ENCODE measurements around the gene UPF1. TPM values are rescaled to one million over a fixed set of nuclear protein-coding genes. Genes with fewer than 3 reads are reported as not detected.
A peak's percentile ranks its signal among the peaks of the same experiment; 100 is the strongest.
"Not testable (repeated sequence)": the region's sequence is repeated elsewhere in the genome, so short reads cannot be mapped to it uniquely, and the experiment has no call there.

UPF1 gene
- total RNA-seq, 1 donor from 2014 or later, result 46.5 TPM

DNA sequence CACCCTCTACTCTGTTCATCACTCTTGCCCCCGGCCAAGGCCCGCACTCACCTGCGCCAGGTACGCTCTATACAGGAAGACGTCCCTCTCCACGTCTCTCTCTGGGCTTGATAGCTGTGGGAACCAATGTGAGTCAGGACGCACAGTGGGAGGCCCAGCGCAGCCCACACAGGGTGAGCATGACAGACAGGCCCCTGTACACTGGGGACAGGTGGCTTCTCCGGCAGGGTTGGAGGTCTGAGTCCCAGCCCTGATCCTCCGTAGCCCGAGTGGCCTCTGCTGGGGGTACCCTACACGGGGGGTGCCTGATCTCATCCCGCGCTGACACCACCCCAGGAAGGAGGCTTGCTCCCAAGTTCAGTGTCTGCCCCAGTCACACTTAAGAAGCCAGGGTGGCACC lies 81.2 kb downstream of the UPF1 start:
- TF ChIP-seq, protein P1, sequence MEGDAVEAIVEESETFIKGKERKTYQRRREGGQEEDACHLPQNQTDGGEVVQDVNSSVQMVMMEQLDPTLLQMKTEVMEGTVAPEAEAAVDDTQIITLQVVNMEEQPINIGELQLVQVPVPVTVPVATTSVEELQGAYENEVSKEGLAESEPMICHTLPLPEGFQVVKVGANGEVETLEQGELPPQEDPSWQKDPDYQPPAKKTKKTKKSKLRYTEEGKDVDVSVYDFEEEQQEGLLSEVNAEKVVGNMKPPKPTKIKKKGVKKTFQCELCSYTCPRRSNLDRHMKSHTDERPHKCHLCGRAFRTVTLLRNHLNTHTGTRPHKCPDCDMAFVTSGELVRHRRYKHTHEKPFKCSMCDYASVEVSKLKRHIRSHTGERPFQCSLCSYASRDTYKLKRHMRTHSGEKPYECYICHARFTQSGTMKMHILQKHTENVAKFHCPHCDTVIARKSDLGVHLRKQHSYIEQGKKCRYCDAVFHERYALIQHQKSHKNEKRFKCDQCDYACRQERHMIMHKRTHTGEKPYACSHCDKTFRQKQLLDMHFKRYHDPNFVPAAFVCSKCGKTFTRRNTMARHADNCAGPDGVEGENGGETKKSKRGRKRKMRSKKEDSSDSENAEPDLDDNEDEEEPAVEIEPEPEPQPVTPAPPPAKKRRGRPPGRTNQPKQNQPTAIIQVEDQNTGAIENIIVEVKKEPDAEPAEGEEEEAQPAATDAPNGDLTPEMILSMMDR (conservative IDR thresholded peaks at IDR 0.05; ENCODE audit: low read depth, low read length), result no peak
- no peak overlapping the region for H3K4me3 ChIP-seq (ENCODE audit: low read depth, low read length)
- no peak for DNase-seq (ENCODE audit: low read depth)

DNA sequence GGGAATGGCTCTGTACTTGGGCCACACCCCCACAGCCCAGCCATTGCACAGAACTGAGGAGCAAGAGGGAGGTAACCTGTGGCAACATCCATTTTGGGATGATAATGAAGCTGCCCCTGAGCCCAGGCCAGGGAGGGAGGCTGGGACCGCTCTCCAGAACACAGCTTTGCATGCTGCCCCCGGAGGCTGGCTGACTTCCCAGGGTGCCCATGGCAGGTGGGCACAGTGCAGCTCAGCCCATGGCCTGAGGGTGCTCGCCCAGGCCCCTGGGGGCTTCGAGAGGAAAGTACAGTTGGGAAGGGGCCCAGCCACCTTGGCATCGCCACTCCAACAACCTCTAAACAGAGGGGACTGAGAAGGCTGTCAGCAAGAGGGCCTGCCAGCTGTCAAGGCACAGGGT lies 81.7 kb downstream of the UPF1 start:
- no peak for DNase-seq (ENCODE audit: low read depth)

DNA sequence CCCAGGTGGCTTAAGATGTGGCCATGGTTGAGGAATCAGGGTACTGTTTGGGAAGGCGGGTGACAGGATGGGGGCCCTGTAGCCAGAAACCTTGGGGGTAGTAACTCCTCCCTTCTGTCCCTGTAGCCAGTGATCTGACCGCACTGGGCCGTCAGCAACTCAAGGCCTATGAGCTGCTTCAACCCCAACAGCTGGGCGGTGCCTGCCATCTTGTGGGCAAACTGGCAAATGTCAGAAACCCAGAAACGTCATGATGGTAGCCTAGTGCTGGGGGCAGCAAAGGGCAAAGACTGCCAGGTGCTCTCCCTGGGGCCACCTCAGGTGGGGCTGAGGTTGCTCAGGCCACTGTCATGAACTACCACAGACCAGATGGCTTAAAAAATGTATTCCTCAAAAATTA lies 83.9 kb downstream of the UPF1 start:
- TF ChIP-seq, protein P1 (conservative IDR thresholded peaks at IDR 0.05; ENCODE audit: low read depth, low read length), result peak; percentile 57
- no peak for DNase-seq (ENCODE audit: low read depth)
- H3K4me3 ChIP-seq (ENCODE audit: low read depth, low read length), result no peak overlapping the region

More for the DNA sequence above, 81.7 kb downstream of the UPF1 start:
- TF ChIP-seq, protein P1 (conservative IDR thresholded peaks at IDR 0.05; ENCODE audit: low read depth, low read length), result no peak
- no peak overlapping the region for H3K4me3 ChIP-seq (ENCODE audit: low read depth, low read length)

DNA sequence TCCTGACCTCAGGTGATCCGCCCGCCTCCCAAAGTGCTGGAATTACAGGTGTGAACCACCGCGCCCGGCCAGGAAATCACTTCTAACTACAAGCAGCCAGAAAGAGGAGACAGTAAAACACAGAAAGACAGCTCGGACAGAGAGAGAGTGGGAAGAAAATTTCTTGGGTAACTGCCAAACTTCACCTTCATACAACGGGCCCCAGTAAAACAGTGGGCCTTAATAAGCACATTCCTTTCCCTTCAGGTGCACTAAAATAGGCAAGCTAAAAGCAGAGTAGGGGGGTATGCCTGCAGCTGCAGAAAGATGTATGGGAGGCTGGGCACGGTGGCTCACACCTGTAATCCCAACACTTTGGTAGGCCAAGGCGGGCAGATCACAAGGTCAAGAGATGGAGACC lies 85.8 kb downstream of the UPF1 start:
- H3K4me3 ChIP-seq (ENCODE audit: low read depth, low read length), result peak overlapping the region; percentile 86
- not testable (repeated sequence) for DNase-seq (ENCODE audit: low read depth)

Other genes starting within 250 kb of the UPF1 start
- 141 and 167 TPM in 2 replicates for gene REX1BD, start 243.2 kb upstream of the UPF1 start, total RNA-seq
- 0.58 TPM in 1 of 2 replicates, not detected in the other for gene CRLF1, start 225.2 kb upstream of the UPF1 start, total RNA-seq
- 0.23 TPM in 1 of 2 replicates, not detected in the other for gene TMEM59L, start 219.1 kb upstream of the UPF1 start, total RNA-seq
- 5.1 and 16.5 TPM in 2 replicates for gene KLHL26, start 194.9 kb upstream of the UPF1 start, total RNA-seq
- 1.3 and 3.0 TPM in 2 replicates for gene CRTC1, start 148.3 kb upstream of the UPF1 start, total RNA-seq
- gene COMP, start 40.7 kb upstream of the UPF1 start, total RNA-seq, result not detected in 2 replicates
- 0.87 and 2.0 TPM in 2 replicates for gene CERS1, start 64.2 kb downstream of the UPF1 start, total RNA-seq
- gene COPE, start 87.4 kb downstream of the UPF1 start, total RNA-seq, result 312 and 318 TPM in 2 replicates
- 48.6 and 58.5 TPM in 2 replicates for gene DDX49, start 87.8 kb downstream of the UPF1 start, total RNA-seq
- gene HOMER3, start 109.3 kb downstream of the UPF1 start, total RNA-seq, result 85.9 and 106 TPM in 2 replicates
- gene SUGP2, start 201.6 kb downstream of the UPF1 start, total RNA-seq, result 23.7 and 24.8 TPM in 2 replicates
- gene ARMC6, start 201.6 kb downstream of the UPF1 start, total RNA-seq, result 48.1 and 91.2 TPM in 2 replicates
- gene SLC25A42, start 232.0 kb downstream of the UPF1 start, total RNA-seq, result 2.2 and 2.9 TPM in 2 replicates